GM12872 (cell line): ENCODE data around the gene CPTP.

Source experiments
- TF ChIP-seq, protein P1 (sequence below): IDR thresholded peaks from 3 replicates; pipeline ENCODE4 v1.5.1; 2011; ENCODE audit warnings: low read depth, mild to moderate bottlenecking, low read length, moderate library complexity; ENCODE audit not compliant: insufficient read depth

Gene CPTP

DNA sequence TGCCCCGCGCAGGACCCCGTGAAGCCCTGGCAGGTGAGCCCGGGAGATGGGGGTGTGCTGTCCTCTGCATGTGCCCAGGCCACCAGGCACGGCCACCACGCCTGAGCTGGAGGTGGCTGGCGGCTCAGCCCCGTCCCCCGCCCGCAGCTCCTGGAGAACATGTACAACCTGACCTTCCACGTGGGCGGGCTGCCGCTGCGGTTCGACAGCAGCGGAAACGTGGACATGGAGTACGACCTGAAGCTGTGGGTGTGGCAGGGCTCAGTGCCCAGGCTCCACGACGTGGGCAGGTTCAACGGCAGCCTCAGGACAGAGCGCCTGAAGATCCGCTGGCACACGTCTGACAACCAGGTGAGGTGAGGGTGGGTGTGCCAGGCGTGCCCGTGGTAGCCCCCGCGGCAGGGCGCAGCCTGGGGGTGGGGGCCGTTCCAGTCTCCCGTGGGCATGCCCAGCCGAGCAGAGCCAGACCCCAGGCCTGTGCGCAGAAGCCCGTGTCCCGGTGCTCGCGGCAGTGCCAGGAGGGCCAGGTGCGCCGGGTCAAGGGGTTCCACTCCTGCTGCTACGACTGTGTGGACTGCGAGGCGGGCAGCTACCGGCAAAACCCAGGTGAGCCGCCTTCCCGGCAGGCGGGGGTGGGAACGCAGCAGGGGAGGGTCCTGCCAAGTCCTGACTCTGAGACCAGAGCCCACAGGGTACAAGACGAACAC is 8.3 kb downstream of the CPTP start:
- TF ChIP-seq, protein P1, sequence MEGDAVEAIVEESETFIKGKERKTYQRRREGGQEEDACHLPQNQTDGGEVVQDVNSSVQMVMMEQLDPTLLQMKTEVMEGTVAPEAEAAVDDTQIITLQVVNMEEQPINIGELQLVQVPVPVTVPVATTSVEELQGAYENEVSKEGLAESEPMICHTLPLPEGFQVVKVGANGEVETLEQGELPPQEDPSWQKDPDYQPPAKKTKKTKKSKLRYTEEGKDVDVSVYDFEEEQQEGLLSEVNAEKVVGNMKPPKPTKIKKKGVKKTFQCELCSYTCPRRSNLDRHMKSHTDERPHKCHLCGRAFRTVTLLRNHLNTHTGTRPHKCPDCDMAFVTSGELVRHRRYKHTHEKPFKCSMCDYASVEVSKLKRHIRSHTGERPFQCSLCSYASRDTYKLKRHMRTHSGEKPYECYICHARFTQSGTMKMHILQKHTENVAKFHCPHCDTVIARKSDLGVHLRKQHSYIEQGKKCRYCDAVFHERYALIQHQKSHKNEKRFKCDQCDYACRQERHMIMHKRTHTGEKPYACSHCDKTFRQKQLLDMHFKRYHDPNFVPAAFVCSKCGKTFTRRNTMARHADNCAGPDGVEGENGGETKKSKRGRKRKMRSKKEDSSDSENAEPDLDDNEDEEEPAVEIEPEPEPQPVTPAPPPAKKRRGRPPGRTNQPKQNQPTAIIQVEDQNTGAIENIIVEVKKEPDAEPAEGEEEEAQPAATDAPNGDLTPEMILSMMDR: no peak

DNA sequence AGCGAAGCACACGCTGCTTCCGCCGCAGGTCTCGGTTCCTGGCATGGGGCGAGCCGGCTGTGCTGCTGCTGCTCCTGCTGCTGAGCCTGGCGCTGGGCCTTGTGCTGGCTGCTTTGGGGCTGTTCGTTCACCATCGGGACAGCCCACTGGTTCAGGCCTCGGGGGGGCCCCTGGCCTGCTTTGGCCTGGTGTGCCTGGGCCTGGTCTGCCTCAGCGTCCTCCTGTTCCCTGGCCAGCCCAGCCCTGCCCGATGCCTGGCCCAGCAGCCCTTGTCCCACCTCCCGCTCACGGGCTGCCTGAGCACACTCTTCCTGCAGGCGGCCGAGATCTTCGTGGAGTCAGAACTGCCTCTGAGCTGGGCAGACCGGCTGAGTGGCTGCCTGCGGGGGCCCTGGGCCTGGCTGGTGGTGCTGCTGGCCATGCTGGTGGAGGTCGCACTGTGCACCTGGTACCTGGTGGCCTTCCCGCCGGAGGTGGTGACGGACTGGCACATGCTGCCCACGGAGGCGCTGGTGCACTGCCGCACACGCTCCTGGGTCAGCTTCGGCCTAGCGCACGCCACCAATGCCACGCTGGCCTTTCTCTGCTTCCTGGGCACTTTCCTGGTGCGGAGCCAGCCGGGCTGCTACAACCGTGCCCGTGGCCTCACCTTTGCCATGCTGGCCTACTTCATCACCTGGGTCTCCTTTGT is 9.1 kb downstream of the CPTP start:
- TF ChIP-seq, protein P1: no peak

DNA sequence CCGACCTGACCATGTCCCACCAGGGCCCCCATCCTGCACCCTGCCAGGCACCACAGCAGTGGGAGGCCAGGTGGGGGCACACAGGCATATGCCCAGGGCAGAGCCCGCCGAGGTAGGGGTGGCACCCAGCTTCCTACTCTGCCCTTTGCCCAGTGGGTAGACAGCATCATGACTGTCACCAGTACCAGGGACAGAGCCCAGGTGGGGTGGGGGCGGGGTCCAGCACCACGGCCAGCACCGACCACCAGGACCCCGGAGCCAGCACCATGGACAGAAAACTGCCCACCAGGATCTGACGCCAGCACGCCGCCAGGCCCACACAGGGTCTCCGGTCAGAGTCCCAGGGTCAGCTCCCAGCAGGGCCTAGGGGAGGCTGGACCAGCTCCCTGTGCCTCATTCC is 10.2 kb downstream of the CPTP start:
- TF ChIP-seq, protein P1: no peak

DNA sequence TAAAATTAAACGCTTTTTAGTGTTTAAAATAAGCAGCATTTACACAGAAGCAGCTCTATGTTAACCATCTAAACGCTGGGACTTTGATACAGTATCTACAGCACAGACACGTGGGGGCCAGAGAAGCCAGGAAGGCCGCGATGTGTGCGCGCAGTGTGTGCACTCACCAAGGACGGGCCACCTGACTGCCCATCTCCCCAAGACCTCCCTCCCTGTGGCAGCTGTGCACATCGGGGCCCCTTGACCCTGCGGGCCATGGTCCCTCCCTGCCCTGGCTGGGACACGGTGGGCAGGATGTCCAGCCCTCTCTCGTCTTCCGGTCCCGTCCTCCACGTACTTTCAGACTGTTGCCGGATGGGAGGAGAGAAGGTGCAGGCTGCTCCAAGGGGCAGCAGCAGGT is 10.7 kb downstream of the CPTP start:
- TF ChIP-seq, protein P1: no peak

DNA sequence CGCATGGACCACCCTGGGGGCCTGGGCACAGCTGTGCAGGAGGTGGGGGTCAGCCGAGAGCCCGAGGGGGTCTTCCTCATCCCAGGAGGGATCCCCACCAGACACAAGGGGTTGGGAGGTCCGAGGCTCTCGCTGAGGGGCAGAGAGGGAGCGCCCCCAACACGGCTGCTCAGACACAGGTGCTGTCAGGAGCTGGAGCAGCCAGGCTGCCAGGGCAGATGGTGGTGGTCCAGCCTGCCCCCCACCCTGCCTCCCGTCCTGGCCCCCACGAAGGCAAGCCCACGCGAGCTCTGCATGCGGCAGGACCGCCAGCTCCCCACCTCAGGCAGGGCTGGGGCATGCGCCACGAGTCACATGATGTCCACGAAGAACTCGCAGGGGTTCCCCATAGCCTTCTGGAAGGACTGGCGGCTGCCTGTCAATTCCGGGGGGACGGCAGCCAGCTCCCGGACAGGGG is 11.2 kb downstream of the CPTP start:
- TF ChIP-seq, protein P1: no peak

DNA sequence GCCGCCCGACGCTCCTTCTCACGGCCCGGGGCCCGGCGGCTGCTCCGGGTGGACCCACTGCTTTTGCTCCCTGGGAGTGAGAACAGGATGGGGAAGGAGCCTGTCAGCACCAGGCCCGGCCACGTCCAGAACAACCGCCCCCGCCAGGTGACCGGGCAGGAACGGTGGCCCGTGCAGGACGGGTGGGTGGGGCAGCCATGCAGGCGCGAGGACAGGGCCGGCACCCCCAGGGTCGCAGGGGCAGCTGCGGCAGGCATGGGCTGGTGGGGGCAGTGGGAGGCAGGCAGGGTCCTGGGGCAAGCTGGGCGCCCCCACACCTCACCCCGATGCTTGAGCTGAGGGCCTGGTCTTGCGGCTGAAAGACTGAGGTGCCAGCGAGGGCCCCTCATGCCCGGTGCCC is 11.8 kb downstream of the CPTP start:
- TF ChIP-seq, protein P1: no peak

DNA sequence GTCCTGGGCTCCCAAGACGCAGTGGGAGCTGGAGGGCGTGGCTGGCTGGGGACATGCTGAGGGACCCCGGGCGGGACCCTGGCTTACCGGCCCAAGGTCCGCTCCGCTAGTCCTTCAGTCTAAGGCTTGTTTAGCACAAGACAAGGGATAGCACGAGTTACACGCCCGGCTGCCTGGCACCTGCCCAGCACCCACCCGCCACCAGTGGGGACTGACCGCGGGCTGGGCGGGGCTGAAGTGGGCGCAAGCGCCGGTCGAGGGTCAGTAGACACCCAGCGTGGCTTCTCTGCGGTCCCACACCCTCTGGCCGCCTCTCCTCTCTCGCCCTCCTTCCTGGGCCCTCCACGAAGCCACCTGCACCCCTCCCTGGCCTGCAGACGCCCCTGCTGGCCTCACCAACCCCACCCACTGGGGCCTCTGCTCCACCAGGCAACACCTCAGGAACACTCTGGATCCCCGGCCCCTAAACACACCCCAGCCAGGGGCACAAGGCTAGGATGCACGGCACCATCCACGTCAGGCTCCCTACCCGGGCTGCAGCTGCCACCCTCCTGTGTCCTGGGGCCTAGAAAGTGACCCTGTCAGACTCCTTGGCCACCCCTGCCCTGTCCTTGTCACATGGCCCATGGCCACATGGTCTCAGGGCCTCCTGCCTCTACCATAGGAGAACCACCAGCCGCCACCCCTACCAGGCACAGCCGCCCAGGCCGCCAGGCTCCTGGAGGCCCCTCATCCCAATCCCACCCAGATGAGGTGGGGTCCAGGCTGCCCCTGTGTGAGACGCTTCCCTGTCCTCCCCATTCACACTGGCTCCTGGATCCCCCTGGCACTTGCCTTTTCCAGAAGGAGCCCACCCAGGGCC is 12.6 kb downstream of the CPTP start:
- TF ChIP-seq, protein P1: no peak
